Neural cell (in vitro differentiated cells): Measurements from ENCODE around the gene RPL41.

Source experiments
- CTCF ChIP-seq: fragments of 450-650 bp; IDR thresholded peaks from 2 replicates; pipeline ENCODE4 v1.5.1; 2014; ENCODE audit warnings: antibody characterized with exemption, mild to moderate bottlenecking, moderate library complexity; ENCODE audit not compliant: poor library complexity, severe bottlenecking
- EP300 ChIP-seq: fragments of 450-650 bp; conservative IDR thresholded peaks from 2 replicates; pipeline ENCODE4 v1.6.1; 2014; ENCODE audit warnings: antibody characterized with exemption, mild to moderate bottlenecking, moderate library complexity; ENCODE audit not compliant: poor library complexity, severe bottlenecking
- POLR2AphosphoS5 ChIP-seq: IDR thresholded peaks from 2 replicates; pipeline ENCODE4 v1.6.1; 2012
- SMC3 ChIP-seq: fragments of 450-650 bp; conservative IDR thresholded peaks from 2 replicates; pipeline ENCODE4 v1.6.1; 2014; ENCODE audit warnings: antibody characterized with exemption, mild to moderate bottlenecking, moderate library complexity; ENCODE audit not compliant: poor library complexity

- TF ChIP-seq SMC3 (no peak), CTCF (no peak), EP300 (no peak), POLR2AphosphoS5 (no peak)
Measured at GRCh38 chr12:56071648-56072047, 44.8 kb upstream of the RPL41 start.
